Dedifferentiated amniotic fluid mesenchymal stem cell (primary cell): ENCODE measurements around the gene FRAT1.

Experiments used
- DNase-seq: peaks from one replicate; pipeline ENCODE4 v3.0.0-alpha.2; 2016; ENCODE audit errors: extremely low spot score

The FRAT1 gene

GRCh38 chr10:97307866-97308780 is 10.9 kb upstream of the FRAT1 start:
- no peak for DNase-seq

- DNase-seq, result no peak
Observed at GRCh38 chr10:97311111-97311626, 7.9 kb upstream of the FRAT1 start.

DNA sequence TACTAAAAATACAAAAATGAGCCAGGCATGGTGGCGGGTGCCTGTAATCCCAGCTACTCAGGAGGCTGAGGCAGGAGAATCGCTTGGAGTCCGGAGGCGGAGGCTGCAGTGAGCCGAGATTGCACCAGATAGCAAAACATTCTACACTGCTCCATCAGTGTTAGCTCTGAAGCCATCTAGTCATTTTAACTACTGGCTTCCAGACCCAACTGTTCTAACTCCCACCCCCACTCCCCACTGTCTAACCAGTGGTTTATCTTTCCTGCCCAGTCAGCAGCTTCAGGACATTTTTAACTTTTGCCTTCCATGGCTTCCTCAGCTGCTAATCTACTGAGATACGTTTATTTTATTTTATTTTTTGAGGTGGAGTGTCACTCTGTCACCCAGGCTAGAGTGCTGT is 6.2 kb upstream of the FRAT1 start:
- DNase-seq, result no peak

DNA sequence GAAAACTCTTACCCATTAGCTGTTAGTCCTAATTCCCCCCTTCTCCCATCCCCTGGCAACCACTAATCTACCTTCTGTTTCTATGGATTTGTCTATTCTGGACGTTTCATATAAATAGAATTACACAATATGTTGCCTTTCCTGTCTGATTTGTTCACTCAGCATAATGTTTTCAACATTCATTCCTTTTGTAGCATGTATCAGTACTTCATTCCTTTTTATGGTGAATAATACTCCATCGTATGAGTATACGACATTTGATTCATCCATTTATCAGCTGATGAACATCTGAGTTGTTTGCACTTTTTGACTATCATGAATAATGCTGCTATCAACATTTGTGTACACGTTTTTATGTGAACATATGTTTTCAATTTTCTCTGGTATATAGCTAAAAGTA is 4.4 kb upstream of the FRAT1 start:
- DNase-seq, result no peak

DNA sequence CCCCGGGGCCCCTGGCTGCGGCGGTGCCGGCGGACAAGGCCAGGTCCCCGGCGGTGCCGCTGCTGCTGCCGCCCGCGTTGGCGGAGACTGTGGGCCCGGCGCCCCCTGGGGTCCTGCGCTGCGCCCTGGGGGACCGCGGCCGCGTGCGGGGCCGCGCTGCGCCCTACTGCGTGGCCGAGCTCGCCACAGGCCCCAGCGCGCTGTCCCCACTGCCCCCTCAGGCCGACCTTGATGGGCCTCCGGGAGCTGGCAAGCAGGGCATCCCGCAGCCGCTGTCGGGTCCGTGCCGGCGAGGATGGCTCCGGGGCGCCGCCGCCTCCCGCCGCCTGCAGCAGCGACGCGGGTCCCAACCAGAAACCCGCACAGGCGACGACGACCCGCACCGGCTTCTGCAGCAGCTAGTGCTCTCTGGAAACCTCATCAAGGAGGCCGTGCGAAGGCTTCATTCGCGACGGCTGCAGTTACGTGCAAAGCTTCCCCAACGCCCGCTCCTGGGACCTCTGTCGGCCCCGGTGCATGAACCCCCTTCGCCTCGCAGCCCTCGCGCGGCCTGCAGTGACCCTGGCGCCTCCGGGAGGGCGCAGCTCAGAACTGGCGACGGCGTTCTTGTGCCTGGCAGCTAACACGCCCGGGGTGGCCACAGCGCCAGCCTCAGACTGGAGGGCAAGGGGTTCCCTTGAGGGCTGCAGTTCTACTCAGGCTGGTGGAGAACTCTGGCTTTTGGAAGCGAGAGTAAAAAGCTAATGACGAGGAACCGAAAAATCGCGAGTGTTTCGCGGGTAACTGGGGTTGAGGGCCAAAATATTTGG is 804 bp downstream of the FRAT1 start:
- DNase-seq, result no peak

DNA sequence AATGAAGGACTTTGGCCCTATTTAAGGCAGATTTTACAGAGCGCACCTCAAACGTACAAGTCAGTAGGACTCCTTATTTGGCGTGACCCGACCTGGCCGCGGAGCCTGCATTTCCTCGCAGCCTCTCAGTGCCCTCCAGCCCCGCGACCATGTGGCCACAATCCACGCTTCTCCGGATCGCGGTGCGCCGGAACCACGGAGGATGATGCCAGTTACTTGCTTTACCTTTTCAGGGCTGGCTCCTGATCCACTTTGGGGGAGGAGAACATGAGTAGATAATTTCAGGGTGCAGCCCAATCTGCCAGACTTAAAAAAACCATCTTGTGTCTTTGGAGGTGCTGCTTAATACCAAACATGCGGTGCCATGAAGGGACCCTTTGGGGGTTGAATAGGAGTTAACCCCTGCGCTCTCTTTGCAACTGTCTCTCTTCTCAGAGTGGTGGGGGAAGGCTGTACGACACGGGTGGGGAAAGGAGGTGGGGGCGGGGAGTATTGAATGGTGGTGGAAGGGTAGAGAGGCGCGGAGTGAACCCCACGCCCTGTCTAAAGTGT is 1.5 kb downstream of the FRAT1 start:
- no peak for DNase-seq

- DNase-seq, result no peak
Observed at GRCh38 chr10:97321032-97321803, 2.1 kb downstream of the FRAT1 start.

- DNase-seq, result no peak
Observed at GRCh38 chr10:97321804-97322190, 2.7 kb downstream of the FRAT1 start.

- DNase-seq, result no peak
Observed at GRCh38 chr10:97323501-97323900, 4.4 kb downstream of the FRAT1 start.

DNA sequence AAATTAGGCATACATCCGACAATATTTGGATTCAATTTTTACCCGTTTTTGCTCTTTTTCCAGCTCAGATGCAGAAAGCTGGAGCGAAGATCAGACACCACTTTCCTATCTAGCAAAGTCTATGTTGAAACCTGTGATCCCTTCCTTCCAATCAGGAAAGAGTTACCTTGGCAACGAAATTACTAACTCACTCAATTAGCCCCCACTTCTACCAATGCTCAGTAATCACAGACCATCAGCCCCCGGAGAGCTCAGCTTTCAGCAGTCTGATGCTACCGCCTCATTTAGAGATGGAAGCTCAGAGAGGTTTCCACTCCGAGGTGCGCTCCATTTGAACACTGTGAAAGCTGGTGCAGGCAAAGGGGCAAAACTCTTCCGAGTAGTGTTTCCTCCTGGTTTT is 6.7 kb downstream of the FRAT1 start:
- DNase-seq, result no peak

GRCh38 chr10:97327348-97328294 is 8.6 kb downstream of the FRAT1 start:
- no peak for DNase-seq

GRCh38 chr10:97328646-97329453 is 9.8 kb downstream of the FRAT1 start:
- no peak for DNase-seq

GRCh38 chr10:97329766-97330165 is 10.7 kb downstream of the FRAT1 start:
- DNase-seq, result no peak

GRCh38 chr10:97331153-97331703 is 12.2 kb downstream of the FRAT1 start:
- no peak for DNase-seq

DNA sequence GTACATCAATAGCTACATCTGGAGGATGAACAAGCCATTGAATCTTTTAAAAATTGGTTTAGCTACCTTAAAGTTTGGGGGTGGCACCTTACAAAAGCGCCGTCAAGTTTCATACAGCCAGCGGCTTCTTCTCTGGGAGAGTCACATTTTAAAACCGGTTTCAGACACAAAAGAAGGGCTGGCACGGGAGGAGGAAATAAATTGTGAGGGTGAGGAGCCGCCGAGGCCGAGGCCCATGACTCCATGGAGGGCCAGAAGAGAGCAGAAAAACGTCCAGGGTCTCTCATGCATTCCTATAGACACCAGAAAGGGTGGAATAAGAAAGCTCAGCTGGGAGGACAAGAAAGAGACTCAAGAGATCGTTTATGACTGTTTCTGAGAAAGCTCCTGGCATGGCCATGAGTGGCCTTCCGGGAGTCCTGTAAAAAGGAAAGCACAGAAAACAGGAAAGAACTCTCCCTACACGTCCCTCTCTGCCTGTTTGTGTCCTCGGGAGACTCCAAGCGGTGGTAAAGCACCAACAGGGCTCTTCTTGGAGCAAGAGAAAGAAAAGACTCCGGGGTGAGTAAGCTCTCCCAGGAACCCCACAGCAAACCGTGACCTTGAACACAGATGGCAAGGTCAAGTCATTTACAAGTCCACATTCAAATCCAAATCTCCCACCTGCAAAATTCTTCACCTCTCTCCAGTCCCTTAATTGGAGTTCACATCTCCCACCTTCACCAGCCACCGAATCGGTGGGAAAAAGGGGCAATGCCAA is 13.7 kb downstream of the FRAT1 start:
- DNase-seq, result peak; percentile 76

DNA sequence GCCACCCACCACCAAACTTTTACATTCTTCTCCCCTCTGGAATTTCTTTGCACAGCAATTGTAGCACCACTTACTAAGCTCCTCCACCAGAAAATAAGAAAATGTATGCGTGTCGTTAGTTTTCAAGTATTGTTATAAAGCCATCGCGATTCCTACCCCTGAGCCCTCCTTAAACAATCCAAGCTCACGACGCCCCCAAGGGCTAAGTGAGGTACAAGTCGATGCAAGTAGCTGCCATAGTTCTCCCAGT is 14.2 kb downstream of the FRAT1 start:
- no peak for DNase-seq

DNA sequence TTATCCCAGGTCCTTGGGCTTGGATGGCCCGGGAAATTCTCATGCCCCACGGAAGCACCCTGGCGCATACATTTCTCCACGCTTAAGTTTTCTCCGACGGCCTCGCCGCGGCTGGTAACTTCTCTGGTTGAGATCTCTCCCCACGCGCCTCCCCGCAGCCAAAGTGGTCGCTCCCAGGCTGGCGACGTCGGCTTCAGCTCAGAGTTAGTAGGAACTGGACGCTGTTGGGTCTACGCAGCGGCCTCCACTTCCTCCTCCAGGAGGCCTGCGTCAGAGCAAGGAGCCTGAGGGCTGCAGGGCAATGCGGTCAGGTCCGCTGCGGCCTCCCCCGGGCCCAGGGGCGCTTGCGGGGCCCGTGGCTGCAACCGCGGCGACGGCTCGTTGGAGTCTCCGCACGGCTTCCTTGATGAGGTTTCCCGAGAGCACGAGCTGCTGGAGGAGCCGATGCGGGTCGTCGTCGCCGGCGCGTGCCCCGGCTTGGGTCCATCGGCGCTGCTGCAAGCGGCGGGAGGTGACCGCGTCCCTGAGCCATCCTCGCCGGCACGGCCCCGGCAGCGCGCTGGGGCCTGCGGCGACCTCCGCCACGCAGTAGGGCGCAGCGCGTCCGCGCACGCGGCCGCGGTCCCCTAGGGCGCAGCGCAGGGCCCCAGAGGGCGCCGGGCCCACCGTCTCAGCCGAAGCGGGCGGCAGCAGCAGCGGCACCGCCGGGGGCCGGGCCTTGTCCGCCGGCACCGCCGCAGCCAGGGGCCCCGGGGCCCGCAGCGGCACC is 14.7 kb downstream of the FRAT1 start:
- DNase-seq, result no peak
